HG03175 (cell line): ENCODE measurements around the gene SLC4A9.
"Not testable (repeated sequence)": the region's sequence is repeated elsewhere in the genome, so short reads cannot be mapped to it uniquely, and the experiment has no call there.

Source experiments
- ATAC-seq: cut with Tn5 transposase; IDR thresholded peaks from one replicate; pipeline ENCODE4 v1.9.1; 2021; ENCODE audit warnings: mild to moderate bottlenecking, moderate library complexity; ENCODE audit not compliant: unreplicated experiment

SLC4A9 gene

DNA sequence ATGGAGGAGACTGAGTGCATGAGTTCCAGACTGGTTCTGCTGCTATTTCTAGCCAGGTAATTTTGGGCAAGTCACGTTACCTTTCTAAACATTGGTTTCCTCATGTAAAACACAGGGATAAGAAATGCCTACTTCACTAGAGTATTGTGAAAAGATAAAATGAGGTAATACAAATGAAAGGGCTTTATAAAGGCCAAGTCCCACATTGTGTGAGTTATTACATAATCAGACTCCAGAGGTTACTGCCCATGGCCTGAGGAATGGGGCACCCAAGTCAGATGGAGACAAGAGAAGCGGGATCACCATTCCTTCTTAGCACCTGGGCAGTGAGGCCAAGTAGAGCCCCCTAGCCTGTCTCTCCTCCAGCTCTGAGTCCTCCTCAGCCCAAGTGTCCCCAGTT lies 21.1 kb upstream of the SLC4A9 start:
- ATAC-seq = no peak

DNA sequence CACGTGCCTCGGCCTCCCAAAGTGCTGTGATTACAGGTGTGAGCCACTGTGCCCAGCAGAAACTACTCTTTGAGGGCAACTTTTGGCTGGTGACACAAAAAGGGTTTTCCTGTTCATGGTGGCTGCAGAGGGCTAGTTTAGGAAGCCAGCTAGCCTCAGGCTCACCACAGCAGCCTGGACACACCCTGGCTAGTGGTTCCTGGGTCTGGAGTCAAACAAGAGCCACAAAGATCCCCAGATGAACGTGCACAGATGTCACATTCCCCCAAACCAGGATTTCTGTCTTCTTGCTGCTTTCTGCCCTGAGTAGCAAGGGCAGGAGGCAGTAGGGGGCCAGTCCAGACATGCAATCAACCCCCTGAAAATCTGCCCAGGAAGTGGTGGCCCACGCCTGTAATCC lies 20.4 kb upstream of the SLC4A9 start:
- ATAC-seq = no peak

DNA sequence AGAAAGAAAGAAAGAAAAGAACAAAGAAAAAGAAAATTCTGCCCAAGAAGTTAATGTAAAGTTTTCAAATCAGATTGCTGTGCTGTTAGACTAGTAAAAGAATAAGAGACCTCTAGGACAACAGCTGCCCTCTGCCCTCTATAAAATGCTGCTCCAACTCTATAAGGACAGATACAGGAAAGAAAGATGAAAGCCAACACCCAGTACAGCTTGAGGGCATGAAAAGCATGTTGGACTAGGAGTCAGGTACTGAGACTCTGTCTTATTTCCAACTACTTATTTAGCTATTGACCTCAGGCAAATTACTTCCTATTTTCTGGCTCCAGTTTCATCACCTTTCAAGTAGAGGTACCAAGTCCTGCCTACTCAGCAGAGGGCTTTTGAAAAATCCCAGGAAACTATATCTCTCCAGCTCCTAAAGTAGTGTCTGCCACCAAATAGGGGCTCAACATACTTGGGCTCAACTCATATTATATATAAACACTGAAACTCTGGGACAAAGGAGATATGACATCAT lies 19.3 kb upstream of the SLC4A9 start:
- ATAC-seq = no peak

DNA sequence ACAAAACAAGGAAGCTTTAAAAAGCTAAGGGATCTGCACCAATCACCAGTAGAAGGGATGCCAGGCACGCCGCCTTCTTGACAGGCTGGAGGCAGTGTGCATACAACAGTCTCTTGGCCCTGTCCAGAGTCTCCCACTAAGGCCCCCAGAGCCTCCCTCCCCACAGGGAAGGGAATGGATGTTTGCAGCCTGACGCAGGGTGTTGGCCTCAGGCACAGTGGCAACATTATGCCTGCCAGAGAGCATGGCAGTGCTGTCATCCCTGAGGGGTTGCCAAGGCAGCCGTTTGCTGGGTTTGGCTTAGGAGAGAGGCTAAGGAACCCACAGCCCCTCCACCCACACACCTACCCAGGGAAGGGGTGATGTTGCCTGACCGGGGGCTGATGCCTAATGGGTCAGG lies 18.4 kb upstream of the SLC4A9 start:
- ATAC-seq = no peak

DNA sequence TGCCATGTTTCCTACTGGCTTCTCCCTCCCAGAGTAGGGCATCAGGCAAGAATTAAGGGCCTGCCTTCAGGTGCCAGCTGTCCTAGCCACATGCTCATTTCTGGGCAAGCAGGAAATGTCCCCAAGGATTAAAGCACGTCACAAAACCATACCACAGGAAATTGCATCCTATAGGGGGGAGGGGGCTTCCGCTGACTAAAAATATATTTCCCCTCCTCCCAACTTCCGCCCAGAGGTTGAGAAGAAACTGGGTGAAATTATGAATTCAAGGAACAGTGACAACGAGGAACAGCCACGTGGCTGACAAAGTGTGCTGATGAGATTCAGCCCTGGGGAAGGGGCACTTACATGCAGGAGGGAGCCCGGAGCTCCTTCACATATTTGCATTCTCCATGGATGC lies 17.7 kb upstream of the SLC4A9 start:
- no peak for ATAC-seq

DNA sequence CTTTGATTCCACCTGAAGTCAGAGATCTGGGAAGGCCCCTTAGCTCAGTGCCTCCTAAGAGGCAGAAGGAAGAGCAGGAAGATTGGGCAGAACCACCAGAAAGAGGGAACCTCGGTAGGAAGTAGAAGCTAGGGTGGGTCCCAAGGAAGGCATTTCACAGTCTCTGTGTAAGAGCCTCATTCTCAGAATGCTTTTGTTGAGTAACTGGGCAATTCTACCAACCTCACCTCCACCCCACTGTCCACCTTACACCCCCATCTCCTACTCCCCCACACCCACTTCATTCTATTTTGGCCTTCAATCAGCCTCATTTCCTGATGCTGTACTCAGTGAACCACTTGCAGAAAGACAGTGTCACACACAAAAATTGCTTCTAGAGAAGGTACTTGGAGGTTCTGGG lies 17.1 kb upstream of the SLC4A9 start:
- ATAC-seq = no peak

DNA sequence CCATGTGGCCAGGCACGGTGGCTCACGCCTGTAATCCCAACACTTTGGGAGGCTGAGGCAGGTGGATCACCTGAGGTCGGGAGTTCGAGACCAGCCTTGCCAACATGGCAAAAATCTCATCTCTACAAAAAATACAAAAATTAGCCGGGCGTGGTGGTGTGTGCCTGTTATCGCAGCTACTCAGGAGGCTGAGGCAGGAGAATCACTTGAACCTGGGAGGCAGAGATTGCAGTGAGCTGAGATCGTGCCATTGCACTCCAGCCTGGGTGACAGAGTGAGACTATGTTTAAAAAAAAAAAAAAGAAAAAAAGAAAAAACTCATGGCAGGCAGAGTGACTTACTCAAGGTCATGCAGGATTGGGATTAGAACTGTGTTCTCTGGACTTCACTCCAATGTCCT lies 16.1 kb upstream of the SLC4A9 start:
- not testable (repeated sequence) for ATAC-seq

DNA sequence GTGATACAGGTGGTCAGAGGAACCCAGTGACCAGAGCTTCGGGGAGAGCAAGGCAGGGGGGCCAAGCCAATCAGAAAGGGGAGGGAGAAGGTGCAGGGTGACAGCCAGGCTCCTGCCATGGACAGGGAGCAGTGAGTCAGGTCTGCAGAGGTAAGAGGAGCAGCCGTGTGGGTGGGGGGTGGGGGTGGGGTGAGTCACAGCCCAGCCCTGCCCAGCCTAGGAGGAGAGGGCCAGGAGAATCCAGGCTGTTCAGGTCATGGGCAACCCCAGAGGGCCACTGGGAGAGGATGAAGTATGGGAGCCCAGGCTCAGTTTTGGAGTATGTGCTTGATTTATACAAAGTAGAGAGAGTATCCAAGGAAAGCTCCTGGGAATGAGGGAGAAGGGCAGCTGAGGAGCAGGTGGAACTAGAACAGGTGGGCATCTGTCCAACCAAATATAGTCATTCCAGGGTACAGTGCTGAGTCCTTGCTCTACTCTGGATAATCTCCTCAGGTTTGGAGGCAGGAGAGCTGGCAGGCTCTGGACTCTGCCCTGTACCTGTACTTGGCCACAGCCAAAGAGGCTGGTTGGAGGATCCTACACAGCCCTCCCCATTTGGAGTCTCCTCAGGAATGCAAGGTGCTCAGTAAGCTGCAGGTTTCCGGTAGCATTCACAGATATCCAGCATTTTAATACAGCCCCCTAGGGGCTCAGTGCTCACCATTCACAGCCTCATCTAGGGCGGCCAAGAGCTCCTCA lies 15.1 kb upstream of the SLC4A9 start:
- no peak for ATAC-seq

DNA sequence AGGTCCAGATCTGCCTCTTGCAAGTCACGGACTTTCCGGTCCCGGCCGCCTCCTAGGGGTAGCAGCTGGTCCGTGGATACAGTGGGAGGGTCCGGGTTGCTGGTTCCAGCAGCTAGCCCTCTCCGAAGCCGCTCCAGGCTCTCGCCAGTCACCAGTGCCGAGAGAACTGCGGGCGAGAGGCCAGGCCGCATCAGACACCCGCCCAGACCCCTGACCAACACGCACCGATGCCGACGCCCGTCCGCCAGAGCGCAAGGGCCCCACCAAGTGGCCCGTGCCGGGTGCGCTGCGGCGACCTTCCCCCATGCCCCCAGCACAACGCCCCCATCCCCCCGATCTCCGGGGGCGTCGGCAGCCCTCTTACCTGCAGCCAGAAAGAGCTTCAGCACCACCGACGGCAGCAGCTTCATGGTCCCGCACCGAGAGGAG lies 14.1 kb upstream of the SLC4A9 start:
- peak; percentile 24 for ATAC-seq

DNA sequence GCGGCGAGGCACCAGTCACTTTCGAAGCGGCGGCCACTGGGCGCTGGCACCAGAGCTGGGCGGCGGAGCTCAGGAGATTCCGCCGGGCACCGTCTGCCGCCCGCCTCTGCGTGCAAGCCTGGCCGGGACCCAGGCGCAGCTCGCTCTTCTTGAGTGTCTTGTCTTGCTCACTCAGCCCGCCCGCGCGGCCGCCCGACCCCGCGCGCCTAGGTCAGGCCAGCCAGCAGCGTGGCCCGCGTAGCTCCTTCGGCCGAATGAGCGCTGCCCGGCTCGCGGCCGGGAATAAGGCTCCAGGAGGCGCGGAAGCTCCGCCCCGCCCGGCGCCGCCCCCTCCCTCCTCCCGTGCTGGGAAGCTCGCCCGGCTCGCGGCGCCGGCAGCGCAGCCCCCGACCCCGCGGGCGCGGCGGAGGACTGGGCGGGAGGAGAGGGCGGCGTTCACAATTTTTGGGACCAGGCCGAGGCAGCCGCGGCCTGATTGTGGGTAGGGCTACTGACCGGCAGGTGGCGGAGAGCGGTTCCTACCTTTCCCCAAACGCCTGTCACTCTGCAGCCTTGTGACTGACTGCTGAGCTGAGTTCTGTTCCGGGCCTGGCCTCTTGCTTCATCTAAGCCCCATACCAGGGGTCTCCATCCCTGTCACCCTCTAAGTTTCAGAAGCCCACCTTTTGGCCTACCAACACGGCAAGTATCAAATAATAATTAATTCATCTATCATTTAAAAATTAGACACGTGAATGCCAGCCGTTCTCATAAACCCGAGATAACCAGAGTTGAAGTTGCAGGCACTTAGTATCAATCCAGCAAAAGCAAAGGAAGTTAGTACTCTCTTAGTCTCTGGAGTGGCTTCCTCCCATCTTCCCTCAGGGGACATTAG lies 13.4 kb upstream of the SLC4A9 start, which contains the start of gene HBEGF:
Gene HBEGF, minus strand, starts transcription at position 256 of the 874 bp plus-strand sequence. CDS start 275 bp downstream, outside the sequence.
- peak; percentile 82 for ATAC-seq

DNA sequence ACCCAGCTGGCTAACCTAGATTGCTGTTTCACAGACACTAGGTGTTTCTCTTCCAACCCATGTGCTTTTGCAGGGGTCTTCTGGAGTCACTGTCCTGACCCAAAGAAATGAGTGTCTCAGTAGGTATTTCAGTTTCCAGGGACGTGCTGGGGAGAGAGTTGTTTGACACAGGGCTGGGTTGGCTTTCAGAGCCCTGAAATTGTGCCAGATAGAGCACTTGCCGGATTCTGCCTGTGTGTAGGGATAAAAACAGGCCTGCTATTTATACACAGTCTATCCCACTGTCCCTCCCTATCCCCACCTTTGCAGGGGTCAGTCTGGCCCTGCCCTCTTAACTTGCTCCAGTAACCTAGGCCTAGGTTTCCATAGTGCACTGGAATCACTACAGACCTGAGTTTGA lies 12.6 kb upstream of the SLC4A9 start:
- ATAC-seq = no peak

DNA sequence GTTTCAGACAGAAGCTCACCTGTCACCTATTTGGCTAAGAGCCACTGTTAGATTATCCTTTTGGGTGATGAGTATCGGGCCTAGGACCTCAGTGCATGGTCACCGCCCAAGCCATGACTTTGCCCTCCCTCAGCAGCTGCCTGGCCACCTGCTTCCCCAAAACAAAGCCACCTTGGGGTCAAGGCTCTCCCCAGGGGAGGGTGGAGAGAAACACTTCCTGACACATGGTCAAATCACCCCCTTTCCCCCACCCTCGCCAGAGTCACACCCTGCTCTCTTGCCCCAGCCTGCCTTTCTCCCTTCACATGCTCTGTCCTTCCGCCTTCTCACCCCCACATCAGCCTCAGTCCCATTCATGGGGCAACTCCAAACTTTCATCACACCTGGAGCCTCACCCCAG lies 11.9 kb upstream of the SLC4A9 start:
- no peak for ATAC-seq

DNA sequence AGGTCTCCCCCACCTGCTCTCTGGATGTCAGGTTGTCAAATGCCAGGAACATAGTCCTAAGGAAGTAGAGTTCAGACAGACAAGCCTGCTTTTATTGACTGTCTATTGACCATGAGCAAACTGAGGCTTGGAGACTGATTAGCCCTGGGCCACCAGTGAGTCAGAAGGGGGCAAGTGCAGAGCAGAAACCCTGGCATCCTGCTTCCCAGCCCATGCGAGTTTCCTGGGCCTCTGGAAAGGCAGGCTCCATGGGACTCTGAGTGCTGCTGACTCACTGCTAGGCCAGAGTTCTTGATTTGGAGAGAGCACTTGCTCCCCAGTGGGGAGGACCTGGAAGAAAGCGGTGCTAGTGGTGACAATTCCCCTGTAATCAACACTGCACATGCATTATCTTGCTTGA lies 10.8 kb upstream of the SLC4A9 start:
- ATAC-seq = no peak

DNA sequence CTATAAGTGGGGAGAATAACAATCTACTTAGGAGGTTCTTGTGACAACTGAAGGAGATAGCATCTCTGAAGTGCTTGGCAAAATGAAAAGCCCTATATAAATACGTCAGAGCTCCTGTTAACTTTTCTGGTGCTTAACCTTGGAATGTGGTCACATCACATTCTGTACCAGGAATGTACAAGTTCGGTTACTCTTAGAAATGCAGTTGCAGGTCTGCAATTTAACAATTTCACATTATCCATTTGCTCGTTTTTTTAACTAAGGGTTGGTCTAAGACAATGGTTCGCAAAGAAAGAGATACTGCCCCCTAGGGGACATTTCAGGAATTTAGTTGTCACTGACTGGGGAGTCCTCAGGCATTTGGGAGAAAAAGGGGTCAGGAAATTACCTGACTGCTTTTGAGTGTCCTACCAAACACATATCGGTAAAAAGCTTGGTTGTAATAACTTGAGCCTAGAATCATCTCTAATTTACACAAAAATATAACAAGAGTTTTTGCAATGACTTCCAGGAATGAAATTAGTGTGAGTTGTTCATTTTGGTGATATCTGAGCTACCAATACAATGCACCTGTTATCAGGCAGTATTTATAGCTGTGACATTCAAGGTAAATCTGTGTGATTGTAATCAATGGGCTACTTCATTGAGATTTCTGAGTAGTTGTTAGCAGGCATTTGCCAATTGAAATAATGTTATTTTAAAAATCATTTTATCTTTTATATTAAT lies 8.2 kb upstream of the SLC4A9 start:
- ATAC-seq = peak; percentile 59

DNA sequence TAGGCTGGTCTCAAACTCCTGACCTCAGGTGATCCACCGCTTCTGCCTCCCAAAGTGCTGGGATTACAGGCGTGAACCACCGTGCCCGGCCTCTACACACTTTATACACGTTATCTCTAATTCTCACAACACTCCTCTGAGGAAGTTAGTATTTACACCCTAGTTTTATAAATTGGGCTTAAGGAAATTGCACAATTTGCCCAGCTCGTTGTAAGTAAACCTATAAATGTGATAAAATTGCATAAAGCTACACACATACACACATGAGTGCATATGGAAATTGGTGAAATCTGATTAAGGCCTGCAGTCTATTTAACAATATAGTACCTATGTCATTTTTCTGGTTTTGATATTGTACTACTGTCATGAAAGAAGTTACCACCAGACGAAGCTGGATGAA lies 4.4 kb upstream of the SLC4A9 start:
- ATAC-seq = no peak

DNA sequence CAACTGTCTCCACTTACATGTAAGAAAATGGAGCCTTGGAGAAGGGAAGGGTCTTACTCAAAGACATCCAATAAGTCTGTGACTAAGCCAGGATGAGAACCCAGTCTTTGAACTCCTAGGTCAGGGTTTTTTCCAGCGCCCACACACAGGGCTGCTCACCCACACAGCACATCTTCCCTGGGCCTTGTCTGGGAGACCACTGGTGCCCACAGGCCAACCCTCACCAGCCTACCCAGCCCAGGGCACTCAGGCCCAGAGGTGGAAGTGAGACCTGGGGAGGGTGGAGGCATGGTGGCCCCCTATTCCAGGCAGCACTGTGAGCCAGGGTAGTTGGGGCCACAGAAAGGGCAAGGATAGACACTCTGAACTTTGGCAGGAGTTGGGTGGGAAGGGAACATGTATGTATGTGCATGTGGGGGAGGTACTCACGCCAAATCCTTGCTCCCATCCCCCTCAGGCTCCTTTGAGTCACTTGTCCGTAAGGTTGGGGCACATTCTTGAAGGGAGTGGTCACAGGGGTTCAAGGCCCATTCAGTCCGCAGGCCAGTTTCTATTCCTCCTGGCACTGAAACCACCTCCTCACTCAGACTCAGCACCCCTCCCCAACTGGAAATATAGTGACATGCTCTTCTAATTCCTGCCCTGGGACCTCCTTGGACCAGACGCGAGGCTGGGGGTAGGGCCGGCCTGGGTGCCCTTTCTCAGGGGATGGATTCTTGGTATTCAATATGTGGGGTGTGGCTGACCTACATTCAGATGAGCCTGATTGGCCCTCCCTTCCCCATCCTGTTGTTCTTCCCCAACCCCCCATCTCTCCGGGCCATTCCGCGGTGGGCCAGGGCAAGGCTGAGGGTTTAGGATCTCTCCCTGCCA lies 2.9 kb upstream of the SLC4A9 start:
- peak; percentile 12 for ATAC-seq

DNA sequence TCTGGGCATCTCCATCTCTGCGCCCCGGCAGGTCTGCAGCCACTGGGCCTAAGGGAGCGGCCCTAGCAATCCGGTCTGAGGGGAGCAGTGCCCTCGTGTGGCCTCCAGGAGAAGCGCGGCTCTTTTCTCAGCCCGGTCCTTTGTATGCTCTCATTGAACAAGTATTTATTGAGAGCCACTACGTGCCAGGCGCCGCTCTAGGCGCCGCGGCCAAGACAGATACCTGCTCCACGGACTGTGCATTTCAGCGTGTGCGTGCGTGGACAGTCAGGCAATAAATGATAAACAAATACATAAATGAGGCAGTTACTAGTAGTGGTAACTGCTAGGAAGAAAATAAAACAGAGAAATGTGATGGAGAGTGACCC lies 2.3 kb upstream of the SLC4A9 start:
- peak; percentile 94 for ATAC-seq

DNA sequence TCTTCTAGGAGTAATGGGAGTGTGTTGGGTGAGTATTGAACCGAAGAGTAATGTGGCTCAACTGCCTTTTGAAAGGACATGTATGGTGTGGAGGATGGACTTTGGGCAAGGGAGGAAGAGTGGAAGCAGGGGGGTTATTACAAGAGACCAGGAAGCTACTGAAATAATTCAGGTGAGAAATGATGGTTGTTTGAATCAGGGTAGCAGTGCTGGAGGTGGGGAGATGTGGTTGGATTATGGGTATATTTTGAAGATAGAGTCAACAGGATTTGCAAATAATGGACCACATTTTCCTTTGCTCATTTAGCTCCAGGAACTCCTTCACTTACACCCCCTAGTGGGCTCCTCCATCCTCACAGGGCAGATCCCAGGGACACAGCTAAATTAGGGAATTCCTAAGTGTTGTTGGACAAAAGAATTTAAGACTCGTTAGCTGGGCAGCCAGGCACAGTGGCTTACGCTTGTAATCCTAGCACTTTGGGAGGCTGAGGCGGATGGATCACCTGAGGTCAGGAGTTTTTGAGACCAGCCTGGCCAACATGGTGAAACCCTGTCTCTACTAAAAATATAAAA lies 1.2 kb upstream of the SLC4A9 start:
- ATAC-seq = no peak

DNA sequence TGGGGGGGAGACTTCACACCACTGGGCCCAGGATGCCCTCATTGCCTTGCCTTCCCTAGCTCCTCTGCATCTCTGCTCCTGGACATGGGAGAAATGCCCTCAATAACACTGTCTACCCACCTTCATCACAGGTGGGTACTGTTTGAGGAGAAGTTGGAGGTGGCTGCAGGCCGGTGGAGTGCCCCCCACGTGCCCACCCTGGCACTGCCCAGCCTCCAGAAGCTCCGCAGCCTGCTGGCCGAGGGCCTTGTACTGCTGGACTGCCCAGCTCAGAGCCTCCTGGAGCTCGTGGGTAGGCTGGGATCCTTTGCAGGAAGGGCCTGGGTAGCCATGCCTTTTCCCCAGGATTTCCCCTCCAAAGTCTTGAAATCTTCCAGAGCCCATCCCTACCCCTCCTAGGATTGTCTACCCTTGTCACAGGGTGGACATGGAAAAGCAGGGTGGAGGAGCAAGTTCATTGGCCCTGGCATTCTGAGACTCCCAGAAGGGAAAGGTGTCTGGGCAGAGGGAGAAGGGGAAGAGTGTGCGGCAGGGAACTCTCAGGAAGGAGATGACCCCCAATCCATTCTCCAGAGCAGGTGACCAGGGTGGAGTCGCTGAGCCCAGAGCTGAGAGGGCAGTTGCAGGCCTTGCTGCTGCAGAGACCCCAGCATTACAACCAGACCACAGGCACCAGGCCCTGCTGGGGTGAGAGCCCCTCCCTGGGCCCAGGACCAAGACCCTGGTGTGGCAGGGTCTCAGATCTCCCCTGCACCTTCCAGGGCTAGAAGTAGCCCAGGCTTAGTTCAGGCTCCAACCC lies 886 bp downstream of the SLC4A9 start:
- no peak for ATAC-seq
